IMR-90 (cell line): ENCODE measurements around the gene BTBD9. TPM values are rescaled to one million over a fixed set of nuclear protein-coding genes. Genes with fewer than 3 reads are reported as not detected.

Source experiments
- ATAC-seq: fragments of 200-7000 bp; cut with Tn5 transposase; 2 replicates; pipeline ENCODE4 v1.9.1; 2020; ENCODE audit warnings: low read depth, mild to moderate bottlenecking, moderate library complexity
- BruUV-seq: library from RNA; stranded (reverse); fragments of 400-500 nt; replicated peaks from 2 replicates; lab custom pipeline; 2021; lab: Mats Ljungman, UMichigan
- CTCF ChIA-PET: fragments of 300-600 bp; formaldehyde crosslinking; extraction: SDS; loops from one replicate; lab custom pipeline; 2021; ENCODE audit warnings: antibody characterized with exemption; lab: Yijun Ruan, JAX
- POLR2A ChIA-PET: fragments of 300-600 bp; sonication (Branson Sonifier 250); formaldehyde crosslinking; loops from one replicate; lab custom pipeline; 2022; ENCODE audit warnings: antibody characterized with exemption; ENCODE audit not compliant: unreplicated experiment; lab: Charles Lee
- DNase-seq: peaks from one replicate; pipeline ENCODE4 v3.0.0; 2013
- H2AFZ ChIP-seq: replicated peaks from 2 replicates; pipeline ENCODE3; 2013; ENCODE audit warnings: low read length, mild to moderate bottlenecking; ENCODE audit not compliant: poor library complexity
- H2AK5ac ChIP-seq: 2 replicates; pipeline ENCODE4 v1.6.1; 2013; ENCODE audit warnings: low read depth, low read length, inconsistent platforms
- H2AK9ac ChIP-seq: replicated peaks from 2 replicates; pipeline ENCODE3; 2013; ENCODE audit warnings: mild to moderate bottlenecking, low read depth, low read length, moderate library complexity; ENCODE audit not compliant: poor library complexity
- H2BK120ac ChIP-seq: 2 replicates; pipeline ENCODE4 v1.6.1; 2013; ENCODE audit warnings: low read depth, low read length, inconsistent platforms
- H2BK15ac ChIP-seq: 3 replicates; pipeline ENCODE4 v1.6.1; 2013; ENCODE audit warnings: low read depth, low read length, inconsistent platforms
- H2BK20ac ChIP-seq: 2 replicates; pipeline ENCODE4 v1.6.1; 2013; ENCODE audit warnings: low read depth, mild to moderate bottlenecking, inconsistent platforms, low read length, moderate library complexity
- H2BK5ac ChIP-seq: 2 replicates; pipeline ENCODE4 v1.6.1; 2013; ENCODE audit warnings: mild to moderate bottlenecking, low read depth, low read length, inconsistent platforms; ENCODE audit not compliant: poor library complexity, severe bottlenecking
- H3K14ac ChIP-seq: replicated peaks from 2 replicates; pipeline ENCODE4 v1.6.1; 2013; ENCODE audit warnings: low read depth, low read length, inconsistent platforms
- H3K18ac ChIP-seq: 2 replicates; pipeline ENCODE4 v1.6.1; 2013; ENCODE audit warnings: low read depth, low read length, control low read depth
- H3K23ac ChIP-seq: 2 replicates; pipeline ENCODE4 v1.6.1; 2013; ENCODE audit warnings: low read depth, low read length, inconsistent platforms
- H3K27ac ChIP-seq: 2 replicates; pipeline ENCODE4 v1.5.1; 2013; ENCODE audit warnings: mild to moderate bottlenecking, control low read depth, low read length; ENCODE audit not compliant: insufficient read depth
- H3K27me3 ChIP-seq: 2 replicates; pipeline ENCODE4 v1.6.1; 2013; ENCODE audit warnings: low read length; ENCODE audit not compliant: control insufficient read depth, insufficient read depth
- H3K36me3 ChIP-seq: 2 replicates; pipeline ENCODE4 v1.6.1; 2013; ENCODE audit warnings: low read length, mixed read lengths; ENCODE audit not compliant: control insufficient read depth, insufficient read depth
- H3K4ac ChIP-seq: 2 replicates; pipeline ENCODE4 v1.6.1; 2013; ENCODE audit warnings: low read depth, low read length, inconsistent platforms
- H3K4me1 ChIP-seq: 2 replicates; pipeline ENCODE4 v1.6.1; 2013; ENCODE audit warnings: low read length, mixed read lengths; ENCODE audit not compliant: control insufficient read depth, insufficient read depth
- H3K4me2 ChIP-seq: 2 replicates; pipeline ENCODE4 v1.6.1; 2013; ENCODE audit warnings: low read depth, mild to moderate bottlenecking, control low read depth, low read length, moderate library complexity
- H3K4me3 ChIP-seq: 2 replicates; pipeline ENCODE4 v1.5.1; 2013; ENCODE audit warnings: low read depth, mild to moderate bottlenecking, control low read depth, low read length, moderate library complexity; ENCODE audit not compliant: insufficient read depth
- H3K56ac ChIP-seq: 2 replicates; pipeline ENCODE4 v1.6.1; 2013; ENCODE audit warnings: low read length, inconsistent platforms; ENCODE audit not compliant: insufficient read depth; ENCODE audit errors: extremely low read depth
- H3K79me1 ChIP-seq, 2 experiments: 2 replicates each; pipeline ENCODE4 v1.6.1; 2013; ENCODE audit warnings: low read length in 2 of 2, inconsistent platforms in 1 of 2, low read depth in 1 of 2
- H3K9ac ChIP-seq: 2 replicates; pipeline ENCODE4 v1.6.1; 2013; ENCODE audit warnings: low read depth, low read length, control low read depth
- H3K9me1 ChIP-seq: 2 replicates; pipeline ENCODE4 v1.6.1; 2013; ENCODE audit warnings: low read length, inconsistent platforms; ENCODE audit not compliant: insufficient read depth
- H3K9me3 ChIP-seq: 2 replicates; pipeline ENCODE4 v1.6.1; 2013; ENCODE audit warnings: low read length; ENCODE audit not compliant: control insufficient read depth, insufficient read depth
- H4K20me1 ChIP-seq: 2 replicates; pipeline ENCODE4 v1.6.1; 2013; ENCODE audit warnings: low read length, inconsistent platforms; ENCODE audit not compliant: insufficient read depth
- H4K5ac ChIP-seq: 2 replicates; pipeline ENCODE4 v1.6.1; 2013; ENCODE audit warnings: mild to moderate bottlenecking, low read depth, low read length, control low read depth
- H4K8ac ChIP-seq, 2 experiments: 2 replicates each; pipeline ENCODE4 v1.6.1; 2013; ENCODE audit warnings: low read depth in 2 of 2, low read length in 2 of 2, control low read depth in 1 of 2, inconsistent platforms in 1 of 2
- H4K91ac ChIP-seq: 2 replicates; pipeline ENCODE4 v1.6.1; 2013; ENCODE audit warnings: low read depth, low read length, inconsistent platforms; ENCODE audit not compliant: insufficient read depth
- CEBPB ChIP-seq: IDR thresholded peaks from 2 replicates; pipeline ENCODE4 v1.6.1; 2012; ENCODE audit warnings: low read depth, low read length, improper control_type of control experiment
- RCOR1 ChIP-seq: IDR thresholded peaks from 2 replicates; pipeline ENCODE4 v1.6.1; 2012; ENCODE audit warnings: mild to moderate bottlenecking, low read length, improper control_type of control experiment; ENCODE audit not compliant: insufficient replicate concordance
- SMC3 ChIP-seq: fragments of 150-350 bp; IDR thresholded peaks from 2 replicates; pipeline ENCODE4 v1.6.1; 2016; ENCODE audit warnings: low read depth, mild to moderate bottlenecking, antibody characterized with exemption, low read length, moderate library complexity
- WGBS, 2 experiments: methylation state at CpG; one replicate each; pipeline versions ENCODE4 v1.1.5 to v1.1.7; 2013; ENCODE audit warnings: missing lambda C conversion rate in 2 of 2; ENCODE audit not compliant: insufficient read length in 1 of 2; ENCODE audit errors: extremely low coverage in 2 of 2; 5-methylcytosine and 5-hydroxymethylcytosine counted together
- dilution Hi-C: fragments of 300-500 bp; cut with HindIII; formaldehyde crosslinking; loops from one replicate; pipeline ENCODE4 v1.14.3; 2018; ENCODE audit warnings: low sequenced_read_pairs; ENCODE audit not compliant: unreplicated experiment
- in situ Hi-C: fragments of 300-500 bp; cut with MboI; formaldehyde crosslinking; loops from 3 replicates; pipeline ENCODE4 v1.14.3; 2019; ENCODE audit warnings: low sequenced_read_pairs, inconsistent platforms, mixed read lengths
- intact Hi-C: fragments of 100-400 bp; cut with micrococcal nuclease; formaldehyde crosslinking; loops from 2 replicates; pipeline ENCODE4 v1.10.0; 2022
- polyA plus RNA-seq, 3 experiments: library from polyadenylated mRNA; depleted of rRNA; stranded (reverse); fragments of >200 nt; gene quantifications; 2 replicates each; pipeline ENCODE4 v1.2.3, GENCODE V29; 2012; ENCODE audit warnings: low replicate concordance in 1 of 3
- total RNA-seq: library from RNA; depleted of rRNA; stranded (reverse); fragments of >200 nt; gene quantifications from 2 replicates; pipeline ENCODE4 v1.2.3, GENCODE V29; 2012

The BTBD9 gene
- total and polyA plus RNA-seq, 2 of the 4 experiments (the other 2 are of a cell fraction): 4.1 to 22.0 TPM

- no peaks in the 10 kb centered on the region for H4K20me1 ChIP-seq
- H3K27me3 ChIP-seq: no peaks in the 10 kb centered on the region
- intact Hi-C loops (no loop called here), dilution Hi-C loops (no loop called here), in situ Hi-C loops (no loop called here)
- H2AK5ac ChIP-seq: 0 out of 2 replicates have a peak overlapping the region, but pooled peaks have one; percentile 1
- no peak overlapping the region for H4K5ac ChIP-seq
- H3K14ac ChIP-seq: no peak overlapping the region
- H4K91ac ChIP-seq: no peak overlapping the region
- H3K23ac ChIP-seq: no peak overlapping the region
- CTCF ChIA-PET: no interaction called here
- no peak overlapping the region for H3K4ac ChIP-seq
- TF ChIP-seq CEBPB: no peak
- no peak for TF ChIP-seq SMC3
- TF ChIP-seq RCOR1: no peak
- H4K8ac ChIP-seq: no peak overlapping the region
- no peaks in the 10 kb centered on the region for H3K9me3 ChIP-seq
- no peak overlapping the region for H2BK20ac ChIP-seq
- no peak overlapping the region for H2BK15ac ChIP-seq
- H3K18ac ChIP-seq: no peak overlapping the region
- H3K36me3 ChIP-seq: no peaks in the 10 kb centered on the region
- ATAC-seq: no peak
- H2AFZ ChIP-seq: no peak overlapping the region
- no peak overlapping the region for H2AK9ac ChIP-seq
- peaks cover 5% of the 10 kb centered on the region for H3K4me1 ChIP-seq
- H3K56ac ChIP-seq: no peak overlapping the region
- H3K9ac ChIP-seq: no peak overlapping the region
- H3K9me1 ChIP-seq: peaks cover 3% of the 10 kb centered on the region; the same call in 1 of the 2 replicates
- H3K4me2 ChIP-seq: no peak overlapping the region
- no peak overlapping the region for H3K27ac ChIP-seq
- H3K4me3 ChIP-seq: no peak overlapping the region
- POLR2A ChIA-PET: no interaction called here
- no peak for DNase-seq
- no CpG with 5 or more reads among the region's 2 CpGs for WGBS, 2 experiments
- H3K79me1 ChIP-seq: no peaks in the 10 kb centered on the region
- BruUV-seq: no TSS peak
- no peak overlapping the region for H2BK120ac ChIP-seq
- no peak overlapping the region for H2BK5ac ChIP-seq
Measured at GRCh38 chr6:38214159-38214558, 425.6 kb downstream of the BTBD9 start.
